Hepatocyte (in vitro differentiated cells): Measurements from ENCODE around the gene CTNND2. TPM values are rescaled to one million over a fixed set of nuclear protein-coding genes. Genes with fewer than 3 reads are reported as not detected.
"Not testable (repeated sequence)": the region's sequence is repeated elsewhere in the genome, so short reads cannot be mapped to it uniquely, and the experiment has no call there.

Source experiments
- DNase-seq: peaks from one replicate; pipeline ENCODE4 v3.0.0-alpha.2; 2016; ENCODE audit warnings: low spot score
- H2AFZ ChIP-seq: fragments of 200-600 bp; sonication (generic); 2 replicates; pipeline ENCODE4 v1.6.0; 2016; ENCODE audit warnings: antibody characterized with exemption, mild to moderate bottlenecking
- H3K27ac ChIP-seq: fragments of 200-600 bp; sonication (generic); 2 replicates; pipeline ENCODE4 v1.5.1; 2016; ENCODE audit warnings: mild to moderate bottlenecking
- H3K27me3 ChIP-seq: fragments of 200-600 bp; sonication (generic); 2 replicates; pipeline ENCODE4 v1.6.1; 2016
- H3K36me3 ChIP-seq: fragments of 200-600 bp; sonication (generic); replicated peaks from 2 replicates; pipeline ENCODE4 v1.5.1; 2016; ENCODE audit warnings: low read depth; ENCODE audit not compliant: insufficient read depth
- H3K4me1 ChIP-seq: fragments of 200-600 bp; sonication (generic); 2 replicates; pipeline ENCODE4 v1.5.1; 2016; ENCODE audit warnings: mild to moderate bottlenecking, moderate library complexity; ENCODE audit not compliant: insufficient read depth
- H3K4me2 ChIP-seq: fragments of 200-600 bp; sonication (generic); 2 replicates; pipeline ENCODE4 v1.6.0; 2016
- H3K4me3 ChIP-seq: fragments of 200-600 bp; sonication (generic); 2 replicates; pipeline ENCODE4 v1.5.1; 2016; ENCODE audit warnings: mild to moderate bottlenecking
- H3K79me2 ChIP-seq: fragments of 200-600 bp; sonication (generic); 2 replicates; pipeline ENCODE4 v1.6.0; 2017; ENCODE audit warnings: mild to moderate bottlenecking
- H3K9me2 ChIP-seq: fragments of 200-600 bp; sonication (generic); replicated peaks from 2 replicates; pipeline ENCODE4 v1.6.0; 2017; ENCODE audit warnings: mild to moderate bottlenecking; ENCODE audit not compliant: insufficient read depth
- H3K9me3 ChIP-seq: fragments of 200-600 bp; sonication (generic); 2 replicates; pipeline ENCODE4 v1.5.1; 2016; ENCODE audit warnings: low read depth, mild to moderate bottlenecking
- H4K20me1 ChIP-seq: fragments of 200-600 bp; sonication (generic); 2 replicates; pipeline ENCODE4 v1.6.0; 2016; ENCODE audit warnings: mild to moderate bottlenecking; ENCODE audit not compliant: insufficient read depth, poor library complexity, severe bottlenecking
- EZH2 ChIP-seq: fragments of 200-600 bp; sonication (generic); IDR thresholded peaks from 2 replicates; pipeline ENCODE4 v1.6.1; 2016; ENCODE audit warnings: antibody characterized with exemption, mild to moderate bottlenecking, borderline replicate concordance
- EZH2phosphoT487 ChIP-seq: fragments of 200-600 bp; sonication (generic); IDR thresholded peaks from one replicate; pipeline ENCODE4 v1.6.1; 2018; ENCODE audit warnings: antibody characterized with exemption, mild to moderate bottlenecking, low read depth, moderate library complexity; ENCODE audit not compliant: unreplicated experiment, severe bottlenecking
- whole genome bisulfite sequencing: methylation state at CpG from one replicate; pipeline ENCODE4 v1.1.6; 2016; ENCODE audit warnings: low lambda C conversion rate; ENCODE audit errors: missing lambda C conversion rate; 5-methylcytosine and 5-hydroxymethylcytosine counted together
- polyA plus RNA-seq: library from polyadenylated mRNA; unstranded; fragments of >200 nt; fragmentation: Nextera tagmentation; extraction: Ambion mirVana; gene quantifications from 2 replicates; pipeline ENCODE4 v1.2.1, GENCODE V29; 2016
- total RNA-seq: library from RNA; depleted of rRNA; stranded (reverse); fragments of >200 nt; gene quantifications from 2 replicates; pipeline ENCODE4 v1.2.3, GENCODE V29; 2014
- TF ChIP-seq, protein P1 (sequence below): fragments of 200-600 bp; sonication (generic); IDR thresholded peaks from 2 replicates; pipeline ENCODE4 v1.5.1; 2016; ENCODE audit warnings: antibody characterized with exemption, mild to moderate bottlenecking; ENCODE audit not compliant: poor library complexity

Gene CTNND2
- total and polyA plus RNA-seq, 2 experiments from 2014 or later: 27.5 to 30.3 TPM

DNA sequence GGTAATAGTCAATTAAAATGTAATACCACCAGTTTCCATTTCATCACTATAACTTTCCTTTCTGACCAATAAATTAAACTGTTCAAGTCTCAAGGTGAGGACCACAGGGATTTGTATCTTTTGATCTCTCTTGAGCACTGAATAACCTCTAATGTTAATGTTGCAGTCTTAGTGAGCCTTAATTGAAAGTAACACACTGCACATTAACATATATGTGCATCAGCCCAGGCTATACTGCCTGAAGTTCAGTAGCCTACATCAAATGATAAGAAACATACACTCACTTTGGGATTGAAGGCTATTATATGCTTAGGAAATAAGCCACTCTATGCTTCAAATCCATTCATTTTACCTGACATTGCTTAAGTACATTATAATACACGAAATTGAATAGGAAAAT lies 832.2 kb downstream of the CTNND2 start:
- no peak overlapping the region for H3K27ac ChIP-seq
- no peaks in the 10 kb centered on the region for H3K79me2 ChIP-seq
- no peak overlapping the region for H2AFZ ChIP-seq
- no peaks in the 10 kb centered on the region for H3K9me2 ChIP-seq
- no peak overlapping the region for H3K4me3 ChIP-seq
- TF ChIP-seq, protein P1, sequence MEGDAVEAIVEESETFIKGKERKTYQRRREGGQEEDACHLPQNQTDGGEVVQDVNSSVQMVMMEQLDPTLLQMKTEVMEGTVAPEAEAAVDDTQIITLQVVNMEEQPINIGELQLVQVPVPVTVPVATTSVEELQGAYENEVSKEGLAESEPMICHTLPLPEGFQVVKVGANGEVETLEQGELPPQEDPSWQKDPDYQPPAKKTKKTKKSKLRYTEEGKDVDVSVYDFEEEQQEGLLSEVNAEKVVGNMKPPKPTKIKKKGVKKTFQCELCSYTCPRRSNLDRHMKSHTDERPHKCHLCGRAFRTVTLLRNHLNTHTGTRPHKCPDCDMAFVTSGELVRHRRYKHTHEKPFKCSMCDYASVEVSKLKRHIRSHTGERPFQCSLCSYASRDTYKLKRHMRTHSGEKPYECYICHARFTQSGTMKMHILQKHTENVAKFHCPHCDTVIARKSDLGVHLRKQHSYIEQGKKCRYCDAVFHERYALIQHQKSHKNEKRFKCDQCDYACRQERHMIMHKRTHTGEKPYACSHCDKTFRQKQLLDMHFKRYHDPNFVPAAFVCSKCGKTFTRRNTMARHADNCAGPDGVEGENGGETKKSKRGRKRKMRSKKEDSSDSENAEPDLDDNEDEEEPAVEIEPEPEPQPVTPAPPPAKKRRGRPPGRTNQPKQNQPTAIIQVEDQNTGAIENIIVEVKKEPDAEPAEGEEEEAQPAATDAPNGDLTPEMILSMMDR: no peak
- TF ChIP-seq EZH2phosphoT487 (no peak), EZH2 (no peak)
- H3K9me3 ChIP-seq: no peaks in the 10 kb centered on the region
- no peaks in the 10 kb centered on the region for H3K36me3 ChIP-seq
- no peak overlapping the region for H3K4me2 ChIP-seq
- WGBS: 93% methylated on average over 1 of the region's 1 CpG
- no peaks in the 10 kb centered on the region for H3K4me1 ChIP-seq
- no peaks in the 10 kb centered on the region for H3K27me3 ChIP-seq
- no peaks in the 10 kb centered on the region for H4K20me1 ChIP-seq
- DNase-seq: no peak

- H3K4me2 ChIP-seq: no peak overlapping the region
- no peaks in the 10 kb centered on the region for H4K20me1 ChIP-seq
- no peaks in the 10 kb centered on the region for H3K9me2 ChIP-seq
- H3K27ac ChIP-seq: no peak overlapping the region
- H3K79me2 ChIP-seq: no peaks in the 10 kb centered on the region
- TF ChIP-seq, protein P1: no peak
- TF ChIP-seq EZH2phosphoT487 (no peak), EZH2 (no peak)
- no peak overlapping the region for H3K4me3 ChIP-seq
- no peaks in the 10 kb centered on the region for H3K27me3 ChIP-seq
- DNase-seq: no peak
- H2AFZ ChIP-seq: no peak overlapping the region
- H3K4me1 ChIP-seq: peaks cover 8% of the 10 kb centered on the region
- 70% methylated on average over 3 of the region's 3 CpGs for WGBS
- H3K9me3 ChIP-seq: no peaks in the 10 kb centered on the region
- no peaks in the 10 kb centered on the region for H3K36me3 ChIP-seq
These were observed 835.2 kb downstream of the CTNND2 start for GRCh38 chr5:11069041-11069440.

DNA sequence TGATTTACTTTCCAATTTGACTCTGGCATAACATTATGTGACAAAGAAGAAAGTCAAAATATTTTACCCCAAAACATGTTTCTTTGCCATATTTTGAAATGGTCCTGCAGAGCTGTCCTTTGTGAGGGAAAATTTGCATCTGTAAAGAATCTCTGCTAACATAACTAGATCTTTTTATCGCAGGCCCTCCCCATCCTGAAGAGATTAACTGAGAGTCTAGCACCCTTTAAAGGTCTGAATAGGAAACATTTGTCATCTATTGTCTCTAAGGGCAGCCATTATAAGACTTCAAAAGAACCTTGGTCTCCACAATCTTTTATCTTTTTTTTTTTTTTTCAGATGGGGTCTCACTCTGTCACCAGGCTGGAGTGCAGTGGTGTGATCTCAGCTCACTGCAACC lies 838.5 kb downstream of the CTNND2 start:
- not testable (repeated sequence) for H3K9me2 ChIP-seq, DNase-seq, H3K9me3 ChIP-seq, H3K27me3 ChIP-seq, H3K4me2 ChIP-seq, H3K4me1 ChIP-seq, H4K20me1 ChIP-seq, H3K4me3 ChIP-seq, H3K79me2 ChIP-seq, H3K27ac ChIP-seq, H2AFZ ChIP-seq, H3K36me3 ChIP-seq
- WGBS: 80% methylated on average over 1 of the region's 1 CpG

DNA sequence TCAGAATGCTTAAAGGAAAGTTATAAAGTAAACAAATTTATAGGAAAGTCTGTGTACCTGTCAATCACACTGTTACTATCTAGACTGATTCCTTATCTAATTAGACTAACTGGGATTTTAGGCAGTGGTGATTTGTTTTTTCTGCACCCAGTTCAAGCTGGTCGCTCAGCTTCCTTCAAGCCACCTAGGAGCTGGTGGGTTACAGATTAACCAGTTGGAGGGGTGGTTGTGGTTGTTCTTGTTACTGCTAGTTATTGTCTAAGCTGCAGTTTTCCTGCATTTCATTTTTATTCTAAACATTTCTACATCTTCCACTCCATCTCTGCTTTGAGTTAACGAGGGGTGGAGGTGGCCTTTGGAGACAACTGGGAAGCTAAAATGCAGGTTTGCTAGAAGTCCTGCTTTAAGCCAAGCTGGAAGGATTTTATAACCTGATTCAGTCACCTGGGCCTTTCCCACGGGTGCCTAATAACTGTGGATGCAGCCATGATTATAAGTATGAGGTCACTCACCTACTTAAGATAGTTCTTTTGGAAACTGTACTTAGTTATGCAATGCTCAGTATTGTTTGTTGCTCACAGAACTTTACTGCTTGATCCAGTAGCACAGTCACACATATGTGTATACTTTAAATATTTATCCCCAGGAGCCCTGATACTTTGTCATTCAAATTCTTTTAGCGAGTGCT lies 839.3 kb downstream of the CTNND2 start:
- peaks cover 8% of the 10 kb centered on the region for H3K4me1 ChIP-seq
- no peak overlapping the region for H3K4me3 ChIP-seq
- H3K9me3 ChIP-seq: no peaks in the 10 kb centered on the region
- 54% methylated on average over 4 of the region's 4 CpGs for WGBS
- no peaks in the 10 kb centered on the region for H4K20me1 ChIP-seq
- H3K79me2 ChIP-seq: no peaks in the 10 kb centered on the region
- H3K27ac ChIP-seq: no peak overlapping the region
- no peaks in the 10 kb centered on the region for H3K9me2 ChIP-seq
- no peak overlapping the region for H3K4me2 ChIP-seq
- TF ChIP-seq EZH2 (no peak), EZH2phosphoT487 (no peak)
- TF ChIP-seq, protein P1: no peak
- H3K27me3 ChIP-seq: no peaks in the 10 kb centered on the region
- no peaks in the 10 kb centered on the region for H3K36me3 ChIP-seq
- no peak overlapping the region for H2AFZ ChIP-seq
- DNase-seq: no peak
